ENCODE measurements around the gene HK3. TPM values are rescaled to one million over a fixed set of nuclear protein-coding genes. Genes with fewer than 3 reads are reported as not detected.

HK3 gene
- total RNA-seq, 1 experiment from 2014 or later = not detected

DNA sequence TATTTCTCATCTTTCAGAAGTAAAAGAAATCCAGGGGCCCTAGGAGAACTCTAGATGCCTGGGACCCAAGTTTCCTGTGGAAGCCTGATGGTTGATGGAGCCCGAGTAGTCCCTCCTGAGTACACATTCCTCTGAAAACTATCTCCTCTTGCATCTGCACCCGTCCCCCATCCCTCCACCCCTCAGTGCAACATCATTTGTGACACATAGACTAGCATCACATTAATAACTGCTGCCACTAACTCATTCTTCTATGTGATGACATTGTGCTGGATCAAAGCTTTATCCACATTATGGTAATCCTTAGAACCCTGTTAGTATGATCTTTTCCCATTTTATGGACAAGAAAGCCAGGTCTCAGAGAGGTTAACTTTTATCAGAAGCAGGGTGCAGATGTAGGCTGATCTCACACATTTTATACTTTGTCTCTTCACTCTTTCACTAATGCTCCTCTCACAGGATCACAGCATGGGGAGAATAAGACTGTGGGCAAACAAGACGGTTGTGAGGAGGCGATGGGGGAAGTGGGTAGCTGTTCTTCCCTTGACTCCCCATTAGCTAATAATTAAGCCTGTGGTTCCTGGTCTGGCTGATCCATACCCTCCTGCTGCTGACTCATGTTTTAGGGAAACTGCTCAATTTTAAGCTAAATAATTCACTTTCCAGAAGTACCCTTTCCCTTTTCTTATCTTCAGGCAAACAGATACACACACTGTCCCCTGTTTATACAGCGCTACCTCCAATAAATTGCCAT is 3.9 kb upstream of the HK3 start:
- DNase-seq (ENCODE audit: low read depth) = no peak

DNA sequence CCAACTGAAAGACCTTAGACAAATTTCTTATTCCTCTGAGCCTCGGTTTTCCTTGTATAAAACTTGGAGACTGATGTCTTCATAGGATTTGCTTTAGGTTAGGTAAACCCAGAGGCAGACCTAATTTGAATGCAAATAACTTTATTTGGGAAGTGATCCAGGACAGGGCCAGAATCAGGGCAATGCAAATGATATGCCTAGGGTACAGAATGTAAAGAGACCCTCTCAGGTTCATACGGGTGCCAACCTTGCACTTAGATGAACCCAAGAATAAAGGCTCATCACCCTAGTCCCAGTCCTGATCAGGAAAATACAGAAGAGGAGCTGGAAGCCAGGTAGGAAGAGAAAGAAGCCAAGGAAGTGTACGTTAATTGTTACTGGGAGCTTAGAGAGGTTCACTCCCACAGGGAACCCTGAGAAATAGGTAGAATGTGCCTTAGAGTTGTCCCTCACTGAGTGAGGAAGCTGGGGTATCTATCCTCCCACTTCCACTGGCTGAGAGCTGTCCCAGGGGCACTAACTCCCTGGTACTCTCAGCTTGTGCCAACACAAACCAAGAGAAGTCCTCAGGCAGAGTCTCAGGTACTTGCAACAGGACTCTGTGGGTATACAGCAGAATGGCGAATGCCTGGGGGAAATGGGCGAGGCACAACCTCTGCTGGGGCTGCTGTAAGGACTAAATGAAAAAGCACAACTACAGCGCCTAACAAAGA is 3.1 kb upstream of the HK3 start:
- no peak for DNase-seq (ENCODE audit: low read depth)

DNA sequence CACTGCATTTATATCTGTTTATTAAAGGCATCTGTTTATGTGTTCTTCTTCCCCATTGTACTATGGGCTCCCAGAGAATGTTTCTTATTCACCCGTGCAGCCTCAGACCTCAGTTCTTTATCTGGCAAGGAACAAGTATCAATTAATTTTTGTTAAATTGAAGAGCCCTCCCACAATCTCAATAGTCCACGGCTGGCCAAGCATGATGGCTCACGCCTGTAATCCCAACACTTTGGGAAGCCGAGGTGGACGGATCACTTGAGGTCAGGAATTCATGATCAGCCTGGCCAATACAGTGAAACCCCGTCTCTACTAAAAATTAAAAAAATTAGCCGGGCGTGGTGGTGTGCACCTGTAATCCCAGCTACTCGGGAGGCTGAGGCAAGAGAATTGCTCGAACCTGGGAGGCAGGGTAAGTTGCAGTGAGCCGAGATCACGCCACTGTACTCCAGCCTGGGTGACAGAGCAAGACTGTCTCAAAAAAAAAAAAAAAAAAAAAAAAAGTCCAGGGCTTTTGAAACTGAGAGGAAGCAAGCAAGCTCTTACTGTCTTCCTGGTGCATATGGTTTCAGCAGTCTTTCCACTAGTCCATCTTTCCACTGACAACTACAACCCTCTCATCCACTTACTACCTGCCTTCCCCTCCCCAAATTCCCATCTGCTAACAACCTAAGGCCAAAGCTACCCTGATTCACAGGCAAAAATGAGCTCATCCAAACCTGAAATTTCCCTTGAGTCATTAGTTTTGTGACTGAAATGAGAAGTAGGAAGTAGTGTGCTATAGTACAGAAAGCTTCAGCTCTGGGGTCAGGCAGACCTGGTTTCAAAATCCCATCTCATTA is 2.3 kb upstream of the HK3 start:
- peak; percentile 19 for DNase-seq (ENCODE audit: low read depth)

DNA sequence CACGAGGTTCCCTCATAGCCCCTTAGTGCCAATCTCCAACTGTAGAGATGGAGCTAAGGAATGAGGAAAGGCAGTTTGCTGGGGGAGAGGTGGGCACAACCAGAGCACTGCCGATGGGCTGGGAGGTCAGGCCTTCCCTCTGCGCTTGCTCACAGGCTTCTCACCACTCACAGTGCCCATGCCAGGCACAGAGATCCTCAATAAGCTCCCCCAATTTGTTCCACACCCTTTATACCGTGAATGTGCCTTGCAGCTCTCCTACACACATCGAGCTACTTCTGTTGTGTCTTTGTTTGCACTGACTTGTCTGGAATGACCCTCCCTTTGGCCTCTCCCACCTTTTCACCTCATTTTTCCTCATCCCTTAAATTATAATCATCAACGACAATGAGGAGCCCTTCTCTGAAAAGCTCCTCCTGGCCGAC is 1.6 kb upstream of the HK3 start:
- DNase-seq (ENCODE audit: low read depth) = no peak

DNA sequence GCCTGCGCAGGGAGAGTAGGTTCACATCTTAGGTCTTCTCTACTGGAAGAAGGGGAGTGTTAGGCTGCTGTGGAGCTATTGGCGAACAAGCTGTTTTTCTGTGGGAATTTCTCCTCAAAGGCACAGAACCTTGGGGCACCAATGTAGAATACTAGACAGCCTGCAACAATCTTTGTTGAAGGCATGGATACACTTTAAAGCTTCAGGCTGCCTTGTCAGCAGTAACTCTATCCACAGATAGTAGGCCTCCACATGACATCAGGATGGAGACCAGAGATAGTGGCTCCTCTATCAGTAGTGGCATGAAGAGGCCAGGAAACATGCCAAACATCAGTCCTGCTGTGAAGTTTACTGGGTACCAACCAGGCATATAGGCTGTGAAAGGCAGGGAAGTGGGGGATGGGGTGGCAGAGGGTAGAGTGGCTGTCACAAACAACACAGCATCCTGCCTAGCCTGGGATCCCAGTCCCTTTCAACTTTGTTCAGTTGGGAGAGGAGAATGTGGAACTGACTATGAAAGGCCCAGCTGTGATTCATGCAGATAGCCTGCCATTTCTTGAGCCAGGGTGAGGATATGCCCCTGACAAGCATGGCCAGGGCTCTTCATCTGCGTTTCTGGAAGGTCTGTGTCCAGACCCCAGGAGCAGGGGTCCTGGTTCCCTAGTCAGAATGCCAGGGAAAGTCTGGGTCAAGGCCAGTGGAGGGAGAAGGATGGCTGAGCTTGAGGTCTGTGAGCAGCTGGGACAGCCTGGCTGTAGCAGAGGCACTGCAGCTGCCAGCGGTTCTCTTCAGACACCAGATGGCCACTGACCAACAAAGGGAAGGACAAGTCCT is 1.0 kb upstream of the HK3 start:
- DNase-seq (ENCODE audit: low read depth) = no peak

DNA sequence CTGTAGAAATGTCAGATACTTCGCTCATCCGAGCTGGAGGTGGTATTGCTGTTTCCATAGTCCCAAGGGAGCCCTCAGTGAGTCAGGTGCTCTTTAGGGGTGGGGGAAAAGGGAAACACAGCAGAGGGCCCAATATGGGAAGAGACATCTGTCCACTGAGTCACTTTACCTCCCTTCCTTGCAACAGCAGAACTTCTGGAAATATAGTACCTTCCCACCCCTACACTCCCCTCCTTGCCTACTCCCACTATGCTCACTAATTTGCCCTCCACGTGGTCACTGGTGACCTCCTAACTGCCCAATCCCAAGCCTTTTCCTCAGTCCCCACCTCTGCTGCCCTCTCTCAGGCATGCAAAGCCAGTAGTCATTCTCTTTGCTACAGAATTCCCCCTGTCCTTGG is 1.9 kb downstream of the HK3 start:
- DNase-seq (ENCODE audit: low read depth) = no peak

DNA sequence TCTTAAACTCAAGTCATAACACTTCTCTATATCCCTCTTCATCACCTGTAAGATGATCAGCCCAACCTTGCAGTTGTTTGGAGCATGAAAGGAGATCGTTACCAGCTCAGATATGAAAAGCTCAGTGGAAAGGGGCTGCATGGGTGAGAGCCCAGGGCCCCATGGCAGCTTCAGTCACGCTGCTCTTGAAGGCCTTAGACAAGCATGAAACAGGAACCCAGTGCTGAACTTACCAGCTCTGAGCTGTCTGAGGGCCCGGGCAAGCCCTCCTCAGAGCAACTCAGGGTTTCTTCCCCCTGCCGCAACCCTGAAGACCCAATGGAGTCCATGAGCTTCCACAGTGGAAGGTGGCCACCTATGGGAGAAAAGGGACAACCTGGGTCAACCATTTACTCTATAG is 3.3 kb downstream of the HK3 start:
- no peak for DNase-seq (ENCODE audit: low read depth)

DNA sequence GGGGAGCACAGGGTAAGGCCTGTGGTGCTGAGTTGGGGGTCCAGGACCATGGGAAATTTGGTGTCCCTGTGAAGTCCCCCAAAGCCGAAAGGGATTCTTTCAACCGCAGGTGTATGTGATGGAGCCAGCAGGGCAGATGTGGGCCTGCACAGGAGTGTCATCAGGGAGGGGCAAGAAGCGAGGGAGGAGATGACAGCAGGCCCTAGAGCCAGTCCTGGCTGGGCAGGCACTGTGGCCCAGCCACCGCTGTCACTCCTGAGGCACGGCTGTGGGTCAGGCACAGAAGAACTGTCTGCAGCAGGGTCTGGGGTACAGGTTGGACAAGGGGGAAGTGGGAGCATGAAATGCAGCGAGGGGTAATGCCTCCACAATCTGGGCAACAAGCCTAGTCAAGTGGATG is 4.8 kb downstream of the HK3 start:
- DNase-seq (ENCODE audit: low read depth) = no peak

DNA sequence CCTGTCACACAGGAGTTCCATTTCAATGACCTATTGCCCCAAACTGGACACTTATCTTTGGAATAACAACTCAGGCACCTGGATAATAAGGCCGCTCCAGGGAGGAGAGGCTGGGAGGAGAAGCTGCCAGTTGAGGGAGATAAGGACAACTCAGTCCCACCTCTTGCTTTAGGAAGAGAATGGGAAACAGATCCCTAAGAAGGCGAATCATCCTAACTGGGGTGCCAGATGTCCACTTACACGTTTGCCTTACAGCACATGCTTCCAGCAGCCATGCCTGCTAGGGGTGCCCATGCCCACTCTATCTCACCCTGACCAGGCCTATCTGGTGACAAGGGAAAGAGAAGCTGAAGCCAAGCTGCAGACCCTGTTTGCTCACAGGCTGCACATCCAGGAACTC is 6.5 kb downstream of the HK3 start:
- DNase-seq (ENCODE audit: low read depth) = no peak

DNA sequence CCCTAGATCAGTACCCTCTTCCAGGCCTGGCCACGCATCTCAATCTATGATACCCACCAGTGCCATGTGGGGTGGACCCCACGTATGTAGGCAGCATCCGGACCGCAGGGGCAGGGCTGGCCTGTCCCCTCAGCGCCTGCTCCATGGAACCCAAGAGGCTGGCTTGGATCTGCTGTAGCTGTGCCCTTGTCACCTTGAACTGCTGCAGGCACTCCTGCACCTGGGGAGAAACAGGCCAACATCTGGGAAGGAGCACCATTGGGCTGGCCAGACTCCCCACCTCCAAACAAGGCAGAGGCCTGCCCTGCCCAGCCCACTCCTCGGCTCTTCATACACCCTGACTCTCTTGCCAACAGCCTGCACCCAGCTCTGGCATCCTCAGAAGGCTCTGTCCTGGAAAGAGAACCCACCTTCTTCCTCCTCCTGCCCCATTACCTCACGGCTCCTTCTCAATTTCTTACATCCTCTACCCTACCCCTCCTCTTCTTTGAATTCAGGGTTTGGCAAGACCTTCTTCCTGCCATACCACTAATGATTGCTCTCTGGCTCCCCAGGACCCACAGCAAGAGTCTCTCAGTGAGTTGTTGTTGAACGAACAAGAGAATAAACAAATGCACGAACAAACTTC is 7.7 kb downstream of the HK3 start:
- DNase-seq (ENCODE audit: low read depth) = no peak

DNA sequence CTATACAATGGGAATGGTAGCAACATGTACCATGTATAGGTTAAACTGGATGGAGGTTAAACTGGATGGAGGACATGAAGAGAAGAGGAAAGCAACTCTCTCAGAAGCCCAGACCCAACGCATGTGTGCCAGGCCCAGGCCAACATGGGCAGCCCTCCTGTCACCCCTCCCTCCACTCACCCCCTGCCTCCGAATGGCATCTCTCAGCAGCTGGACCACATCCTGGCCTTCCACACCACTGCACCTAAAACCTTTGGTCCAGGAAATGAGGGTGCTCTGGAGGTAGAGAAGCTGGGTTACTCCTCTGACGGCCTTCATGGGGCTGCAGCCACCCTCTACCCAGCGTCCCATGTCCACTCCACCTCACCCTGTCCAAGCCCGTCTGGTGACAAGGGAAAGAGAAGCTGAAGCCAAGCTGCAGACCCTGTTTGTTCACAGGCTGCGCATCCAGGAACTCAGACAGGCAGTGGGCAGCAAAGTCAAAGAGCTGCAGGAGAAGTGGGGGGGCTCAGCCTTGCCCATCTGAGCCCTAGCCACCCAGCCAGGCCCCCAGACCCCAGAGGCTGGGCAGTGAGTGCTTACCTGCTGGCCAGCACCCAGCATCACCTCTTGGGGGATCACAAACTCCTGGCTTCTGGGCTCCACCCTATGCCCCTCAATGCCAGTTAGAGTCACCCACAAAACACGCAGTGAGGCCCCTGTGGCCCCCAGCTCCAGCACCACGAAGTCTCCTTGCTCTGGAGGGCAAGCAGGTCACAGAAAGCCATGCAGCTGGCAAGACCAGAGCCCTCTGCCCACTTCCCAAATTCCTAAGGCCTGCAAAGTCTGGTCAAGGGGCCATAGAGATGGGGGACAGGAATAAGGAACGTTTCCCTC is 8.5 kb downstream of the HK3 start:
- no peak for DNase-seq (ENCODE audit: low read depth)

DNA sequence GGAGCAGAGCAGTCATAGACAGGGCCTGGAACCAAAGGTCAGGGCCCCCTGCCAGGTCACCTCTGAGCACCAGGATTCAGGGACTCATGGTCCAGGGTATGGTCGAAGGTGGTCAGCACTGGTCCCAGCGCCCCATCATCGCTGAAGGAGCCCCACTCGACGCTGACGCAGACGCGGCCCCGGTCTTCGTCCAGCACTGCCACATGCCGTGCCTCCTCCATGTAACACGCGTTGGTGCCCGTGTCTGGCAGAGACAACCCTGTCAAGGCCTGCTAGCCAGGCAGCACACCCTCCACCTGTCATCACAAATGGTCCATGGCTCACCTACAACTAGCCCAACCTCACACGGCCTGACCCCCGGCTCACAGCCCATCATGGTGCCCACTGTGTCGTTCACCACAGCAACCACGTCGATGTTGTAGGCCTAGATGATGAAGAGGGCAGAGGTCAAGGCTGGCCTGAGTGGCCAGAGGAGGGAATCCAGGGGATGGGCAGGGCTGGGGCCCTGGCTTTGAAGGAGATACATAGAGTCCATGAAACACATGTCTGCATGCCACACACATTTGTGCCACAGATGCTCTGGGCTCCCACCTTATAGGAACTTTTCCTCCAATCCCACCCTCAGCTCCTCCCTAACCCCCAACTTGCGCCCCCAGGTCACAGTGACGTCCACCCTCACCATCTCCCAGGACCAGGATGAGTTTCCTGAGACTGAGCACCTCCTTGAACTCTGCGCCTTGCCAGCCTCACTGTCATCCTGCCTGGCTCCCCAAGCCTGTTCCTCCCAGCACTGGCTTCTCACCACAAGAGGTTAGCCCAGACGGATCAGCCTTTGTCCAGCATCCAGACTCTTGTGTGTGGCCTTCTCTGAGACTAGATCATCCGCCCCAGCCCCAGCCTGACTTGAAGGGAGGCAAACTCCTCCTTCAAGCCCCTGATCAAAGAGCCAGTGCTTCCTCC is 9.5 kb downstream of the HK3 start:
- DNase-seq (ENCODE audit: low read depth) = no peak

DNA sequence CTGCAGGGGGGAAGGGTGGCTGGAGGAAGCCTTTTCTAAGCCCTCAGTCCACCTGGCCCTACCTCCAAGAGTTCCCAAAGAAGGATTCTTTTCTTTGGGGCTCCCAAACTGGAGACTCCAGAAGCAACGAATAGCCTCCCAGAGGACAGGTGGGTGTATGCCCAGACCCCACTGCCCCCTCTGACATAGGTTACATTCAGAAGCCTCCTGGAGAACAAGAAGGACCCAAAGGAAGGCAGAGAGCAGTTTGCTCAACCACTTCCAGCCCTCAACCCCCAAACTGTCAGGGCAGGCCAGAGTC is 10.3 kb downstream of the HK3 start:
- no peak for DNase-seq (ENCODE audit: low read depth)

DNA sequence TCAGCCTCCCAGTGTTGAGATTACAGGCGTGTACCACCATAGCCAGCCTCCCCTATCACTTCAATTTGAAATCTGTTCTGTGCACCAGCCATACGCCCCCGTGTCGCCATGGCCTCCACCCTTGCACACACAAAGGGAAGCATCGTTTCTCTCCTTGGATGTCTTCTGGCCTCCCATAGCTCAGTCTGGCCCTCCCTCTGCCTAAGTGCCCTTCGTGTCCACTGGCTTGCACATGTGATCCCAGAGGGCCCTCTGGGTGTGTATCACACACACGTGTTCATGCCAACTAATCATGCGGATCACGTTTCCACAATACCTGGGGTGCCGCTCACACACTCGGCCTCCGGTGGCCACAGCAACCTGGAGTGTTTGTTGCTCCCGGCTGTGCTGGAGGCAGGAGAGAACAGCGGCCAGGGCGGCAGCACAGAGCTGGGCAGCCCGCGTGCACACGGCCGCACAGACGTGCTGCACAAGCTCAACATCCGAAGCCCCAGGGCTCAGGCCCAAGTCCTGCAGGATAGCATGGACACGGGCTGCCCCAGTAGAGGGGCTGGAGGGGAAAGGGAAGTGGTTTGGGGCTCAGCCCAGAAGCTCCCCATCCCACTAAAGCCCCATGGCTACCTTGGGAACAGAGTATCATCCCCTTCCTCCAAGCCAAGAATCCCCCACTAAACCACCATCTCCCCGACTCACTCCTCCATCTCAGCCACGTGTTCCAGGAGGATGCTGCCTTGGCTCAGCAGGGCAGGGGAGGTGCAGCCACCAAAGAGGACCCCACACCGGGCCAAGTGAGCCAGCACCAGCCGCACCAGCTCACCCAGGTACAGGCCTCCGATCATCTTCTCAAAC is 10.9 kb downstream of the HK3 start:
- DNase-seq (ENCODE audit: low read depth) = no peak

DNA sequence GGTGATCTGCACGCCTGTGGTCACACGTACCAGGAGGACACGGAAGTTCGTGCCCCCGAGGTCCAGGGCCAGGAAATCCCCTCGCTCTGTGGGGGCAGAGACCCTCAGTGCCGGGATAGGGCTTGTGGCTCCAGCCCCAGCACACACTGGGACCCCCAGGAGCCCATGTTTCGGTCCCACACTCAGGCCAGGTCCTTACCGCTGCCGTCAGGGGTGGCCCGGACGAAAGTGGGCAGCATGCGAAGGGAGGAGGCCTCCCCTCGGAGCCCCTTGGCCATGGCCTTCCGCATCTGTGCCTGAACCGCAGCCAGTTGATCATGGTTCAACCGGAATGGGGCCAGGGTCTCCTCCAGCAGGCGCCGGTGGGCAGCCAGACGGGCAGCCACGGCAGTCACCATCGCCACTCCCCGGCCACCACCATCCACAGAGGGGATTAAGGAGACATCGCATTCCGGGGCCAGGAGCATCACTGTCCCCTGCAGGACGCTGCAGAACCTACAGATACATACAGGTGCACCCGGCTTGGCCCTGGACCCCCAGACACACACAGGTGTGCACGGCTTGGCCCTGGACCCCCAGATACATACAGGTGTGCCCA is 11.8 kb downstream of the HK3 start:
- no peak for DNase-seq (ENCODE audit: low read depth)

DNA sequence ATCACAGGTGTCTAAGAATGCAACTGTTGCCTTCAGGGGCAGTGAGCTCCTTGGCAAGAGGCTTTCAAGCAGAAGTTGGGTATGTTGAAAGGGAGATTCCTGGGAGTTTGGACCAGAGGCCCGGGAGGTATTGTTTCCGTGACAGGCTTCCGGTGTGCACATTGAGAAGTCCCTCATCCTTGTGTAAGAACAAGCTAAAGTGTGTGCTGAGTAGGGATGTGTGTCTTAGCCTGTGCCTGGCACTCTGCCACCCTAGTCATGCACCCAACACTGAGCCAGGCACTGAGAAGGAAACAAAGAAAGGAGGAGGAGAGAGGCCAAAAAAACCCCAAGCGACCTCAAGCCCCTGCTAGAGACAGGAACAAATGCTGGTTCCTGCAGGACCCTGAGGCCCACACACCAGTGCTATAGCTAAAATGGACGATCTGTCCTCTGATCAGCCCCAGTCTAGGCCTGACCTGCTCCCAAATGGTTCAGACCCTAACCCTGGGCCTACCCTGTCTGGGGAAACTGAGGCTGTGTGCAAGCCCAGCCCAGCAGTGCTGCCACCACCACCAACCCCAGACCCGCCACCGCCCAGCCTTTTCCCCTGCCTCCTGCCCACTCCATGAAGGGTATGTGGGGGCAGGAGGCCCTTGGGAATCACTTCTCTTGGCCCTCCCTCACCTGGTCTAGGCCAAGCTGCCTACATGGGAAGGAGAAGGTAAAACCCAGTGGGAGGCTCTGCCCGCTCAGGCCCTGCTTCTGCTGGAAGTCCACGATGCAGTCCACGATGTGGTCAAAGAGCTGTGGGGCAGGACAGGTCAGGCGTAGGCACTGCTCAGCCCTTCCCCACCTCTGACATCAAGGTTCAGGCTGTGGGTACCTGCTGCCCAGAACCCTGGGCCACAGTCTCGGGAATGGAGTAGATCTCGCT is 12.6 kb downstream of the HK3 start:
- no peak for DNase-seq (ENCODE audit: low read depth)

DNA sequence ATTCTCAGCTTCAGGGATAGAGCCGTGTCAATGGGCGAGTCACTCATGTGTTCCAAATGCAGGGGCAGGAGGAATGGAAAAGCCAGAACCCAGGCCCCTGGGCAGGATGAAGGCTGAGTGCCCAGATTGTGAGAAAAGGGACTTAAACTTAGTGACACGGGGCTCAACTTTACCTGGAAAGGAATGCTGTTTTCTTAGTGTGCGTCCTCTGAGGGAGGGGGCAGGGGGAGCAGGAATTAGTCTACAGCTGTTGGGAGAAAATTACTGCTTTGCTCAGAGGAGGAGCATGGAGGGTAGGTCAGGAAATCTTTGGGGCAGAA is 14.6 kb downstream of the HK3 start:
- no peak for DNase-seq (ENCODE audit: low read depth)
